ENCODE results near the gene FTSJ1.

DNA sequence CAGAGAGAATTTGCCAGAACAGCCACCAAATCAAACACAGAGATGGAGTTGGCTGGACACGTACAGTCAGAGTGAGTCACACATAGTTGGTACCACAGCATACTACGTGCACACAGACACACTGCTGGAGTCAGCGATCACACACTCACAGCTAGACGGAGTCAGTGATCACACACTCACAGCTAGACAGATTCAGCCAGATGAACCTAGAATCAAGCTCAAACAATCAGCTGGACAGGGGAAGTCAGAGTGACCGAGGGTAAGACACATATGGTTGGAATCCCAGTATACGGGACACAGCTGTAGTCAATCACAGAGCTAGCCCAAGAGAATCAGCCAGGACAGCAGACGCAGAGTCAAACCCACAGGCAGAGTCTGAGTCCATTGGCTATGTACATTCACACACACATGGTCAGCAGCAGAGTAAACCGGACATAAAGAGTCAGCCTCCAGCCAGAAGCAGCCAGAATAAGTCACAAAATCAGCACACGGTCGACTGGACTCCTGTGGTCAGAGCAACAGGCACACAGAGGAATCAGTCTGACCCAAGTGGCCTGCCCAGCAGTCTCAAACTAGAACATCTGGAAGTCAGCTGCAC lies 10.6 kb upstream of the FTSJ1 start:
- no peak for TF ChIP-seq YY1 (IDR thresholded peaks at IDR 0.05; ENCODE audit: insufficient read depth, insufficient read length)
- no peak for TF ChIP-seq ZNF274 (IDR thresholded peaks at IDR 0.05; ENCODE audit: low read depth, low read length)

Measured in NT2/D1 (cell line).